GM23338 (cell line): ENCODE measurements around the gene DISP3. TPM values are rescaled to one million over a fixed set of nuclear protein-coding genes. Genes with fewer than 3 reads are reported as not detected.
A peak's percentile ranks its signal among the peaks of the same experiment; 100 is the strongest.

Experiments
- ATAC-seq: fragments of 200-7000 bp; cut with Tn5 transposase; 3 replicates; pipeline ENCODE4 v1.9.1; 2020
- DNase-seq: peaks from one replicate; pipeline ENCODE4 v3.0.0-alpha.2; 2015; ENCODE audit warnings: low spot score
- H2AFZ ChIP-seq: fragments of 200-600 bp; sonication (generic); 2 replicates; pipeline ENCODE4 v1.8.0; 2016; ENCODE audit warnings: antibody characterized with exemption, mild to moderate bottlenecking, moderate library complexity
- H3F3A ChIP-seq: fragments of 200-600 bp; sonication (generic); replicated peaks from 2 replicates; pipeline ENCODE4 v1.8.0; 2017; ENCODE audit warnings: antibody characterized with exemption, mixed run types, low read depth
- H3K27ac ChIP-seq: fragments of 200-600 bp; sonication (generic); 2 replicates; pipeline ENCODE4 v1.6.1; 2016; ENCODE audit warnings: low read depth
- H3K27me3 ChIP-seq: fragments of 200-600 bp; sonication (generic); 2 replicates; pipeline ENCODE4 v1.8.0; 2016; ENCODE audit warnings: mild to moderate bottlenecking, mixed run types, moderate library complexity; ENCODE audit not compliant: insufficient read depth
- H3K36me3 ChIP-seq: fragments of 200-600 bp; sonication (generic); 2 replicates; pipeline ENCODE4 v1.8.0; 2016; ENCODE audit warnings: mild to moderate bottlenecking; ENCODE audit not compliant: insufficient read depth
- H3K4me1 ChIP-seq: fragments of 200-600 bp; sonication (generic); 2 replicates; pipeline ENCODE4 v1.8.0; 2016; ENCODE audit warnings: mild to moderate bottlenecking, moderate library complexity; ENCODE audit not compliant: insufficient read depth
- H3K4me2 ChIP-seq: fragments of 200-600 bp; sonication (generic); 2 replicates; pipeline ENCODE4 v1.7.1; 2017; ENCODE audit warnings: mixed run types
- H3K4me3 ChIP-seq: fragments of 200-600 bp; sonication (generic); 2 replicates; pipeline ENCODE4 v1.6.1; 2016; ENCODE audit warnings: mixed run types
- H3K79me2 ChIP-seq: fragments of 200-600 bp; sonication (generic); replicated peaks from 2 replicates; pipeline ENCODE4 v1.8.0; 2017; ENCODE audit warnings: mild to moderate bottlenecking; ENCODE audit not compliant: insufficient read depth
- H3K9me2 ChIP-seq: fragments of 200-600 bp; sonication (generic); 2 replicates; pipeline ENCODE4 v1.8.0; 2017; ENCODE audit not compliant: insufficient read depth
- H4K20me1 ChIP-seq: fragments of 200-600 bp; sonication (generic); replicated peaks from 2 replicates; pipeline ENCODE4 v1.8.0; 2017; ENCODE audit warnings: mild to moderate bottlenecking; ENCODE audit not compliant: insufficient read depth
- H3K27ac Mint-ChIP-seq: 2 replicates; pipeline ENCODE4 v1.8.0; 2020; ENCODE audit warnings: inconsistent platforms, mild to moderate bottlenecking, moderate library complexity, mixed read lengths
- H3K27me3 Mint-ChIP-seq: 3 replicates; pipeline ENCODE4 v1.8.0; 2022; ENCODE audit warnings: low read depth, mild to moderate bottlenecking, moderate library complexity, mixed read lengths, inconsistent platforms; ENCODE audit not compliant: insufficient read depth, poor library complexity
- H3K36me3 Mint-ChIP-seq: 3 replicates; pipeline ENCODE4 v1.8.0; 2021; ENCODE audit warnings: low read depth, mild to moderate bottlenecking, inconsistent platforms, moderate library complexity, mixed read lengths
- H3K4me1 Mint-ChIP-seq: 3 replicates; pipeline ENCODE4 v1.8.0; 2020; ENCODE audit warnings: mild to moderate bottlenecking, inconsistent platforms, mixed read lengths
- H3K4me3 Mint-ChIP-seq: 3 replicates; pipeline ENCODE4 v1.8.0; 2021; ENCODE audit warnings: moderate library complexity, mild to moderate bottlenecking, inconsistent platforms, mixed read lengths
- H3K9me3 Mint-ChIP-seq: 3 replicates; pipeline ENCODE4 v1.8.0; 2020; ENCODE audit warnings: moderate library complexity, mild to moderate bottlenecking, inconsistent platforms, mixed read lengths
- CREB1 ChIP-seq: fragments of 250-450 bp; sonication (Bioruptor Pico); IDR thresholded peaks from 2 replicates; pipeline ENCODE4 v1.5.0; 2020; ENCODE audit warnings: low read depth, mild to moderate bottlenecking, moderate library complexity
- JUNB ChIP-seq: IDR thresholded peaks from one replicate; pipeline ENCODE4 v1.6.1; 2016; ENCODE audit warnings: antibody characterized with exemption; ENCODE audit not compliant: unreplicated experiment
- NANOG ChIP-seq: IDR thresholded peaks from 2 replicates; pipeline ENCODE4 v1.6.1; 2016; ENCODE audit warnings: antibody characterized with exemption, borderline replicate concordance
- POLR2AphosphoS5 ChIP-seq: IDR thresholded peaks from 2 replicates; pipeline ENCODE4 v1.6.1; 2016; ENCODE audit warnings: antibody characterized with exemption, low read depth
- long read RNA-seq: library from polyadenylated mRNA; unstranded; transcript quantifications from one replicate; pipeline ENCODE4 v2.0.0, GENCODE V29; 2020; ENCODE audit not compliant: unreplicated experiment
- polyA plus RNA-seq: library from polyadenylated mRNA; unstranded; fragments of >200 nt; fragmentation: Nextera tagmentation; extraction: Ambion mirVana; gene quantifications from 2 replicates; pipeline ENCODE4 v1.2.1, GENCODE V29; 2016
- total RNA-seq: library from RNA; depleted of rRNA; stranded (reverse); fragments of >200 nt; shearing (Covaris generic); gene quantifications from 2 replicates; pipeline ENCODE4 v1.2.3, GENCODE V29; 2014; rRNA removed
- TF ChIP-seq, protein P1 (sequence below), 2 experiments: fragments of 200-600 bp in 1 of 2; sonication (generic) in 1 of 2; conservative IDR thresholded peaks; 2 replicates each; pipeline versions ENCODE4 v1.5.1 to v1.6.1; 2016 to 2017; ENCODE audit warnings: antibody characterized with exemption in 2 of 2, low read depth in 2 of 2, mild to moderate bottlenecking in 2 of 2, moderate library complexity in 1 of 2
- TF ChIP-seq, protein P2 (sequence below): IDR thresholded peaks from one replicate; pipeline ENCODE4 v1.6.1; 2018; ENCODE audit warnings: antibody characterized with exemption; ENCODE audit not compliant: unreplicated experiment
- TF ChIP-seq, protein P3 (sequence below): IDR thresholded peaks from 2 replicates; pipeline ENCODE4 v1.6.1; 2016; ENCODE audit warnings: antibody characterized with exemption

DISP3 gene, protein sequence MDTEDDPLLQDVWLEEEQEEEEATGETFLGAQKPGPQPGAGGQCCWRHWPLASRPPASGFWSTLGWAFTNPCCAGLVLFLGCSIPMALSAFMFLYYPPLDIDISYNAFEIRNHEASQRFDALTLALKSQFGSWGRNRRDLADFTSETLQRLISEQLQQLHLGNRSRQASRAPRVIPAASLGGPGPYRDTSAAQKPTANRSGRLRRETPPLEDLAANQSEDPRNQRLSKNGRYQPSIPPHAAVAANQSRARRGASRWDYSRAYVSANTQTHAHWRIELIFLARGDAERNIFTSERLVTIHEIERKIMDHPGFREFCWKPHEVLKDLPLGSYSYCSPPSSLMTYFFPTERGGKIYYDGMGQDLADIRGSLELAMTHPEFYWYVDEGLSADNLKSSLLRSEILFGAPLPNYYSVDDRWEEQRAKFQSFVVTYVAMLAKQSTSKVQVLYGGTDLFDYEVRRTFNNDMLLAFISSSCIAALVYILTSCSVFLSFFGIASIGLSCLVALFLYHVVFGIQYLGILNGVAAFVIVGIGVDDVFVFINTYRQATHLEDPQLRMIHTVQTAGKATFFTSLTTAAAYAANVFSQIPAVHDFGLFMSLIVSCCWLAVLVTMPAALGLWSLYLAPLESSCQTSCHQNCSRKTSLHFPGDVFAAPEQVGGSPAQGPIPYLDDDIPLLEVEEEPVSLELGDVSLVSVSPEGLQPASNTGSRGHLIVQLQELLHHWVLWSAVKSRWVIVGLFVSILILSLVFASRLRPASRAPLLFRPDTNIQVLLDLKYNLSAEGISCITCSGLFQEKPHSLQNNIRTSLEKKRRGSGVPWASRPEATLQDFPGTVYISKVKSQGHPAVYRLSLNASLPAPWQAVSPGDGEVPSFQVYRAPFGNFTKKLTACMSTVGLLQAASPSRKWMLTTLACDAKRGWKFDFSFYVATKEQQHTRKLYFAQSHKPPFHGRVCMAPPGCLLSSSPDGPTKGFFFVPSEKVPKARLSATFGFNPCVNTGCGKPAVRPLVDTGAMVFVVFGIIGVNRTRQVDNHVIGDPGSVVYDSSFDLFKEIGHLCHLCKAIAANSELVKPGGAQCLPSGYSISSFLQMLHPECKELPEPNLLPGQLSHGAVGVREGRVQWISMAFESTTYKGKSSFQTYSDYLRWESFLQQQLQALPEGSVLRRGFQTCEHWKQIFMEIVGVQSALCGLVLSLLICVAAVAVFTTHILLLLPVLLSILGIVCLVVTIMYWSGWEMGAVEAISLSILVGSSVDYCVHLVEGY (N-terminal part only)
- total RNA-seq, result 7.8 and 11.1 TPM in 2 replicates
- polyA plus RNA-seq, result 3.2 and 3.9 TPM in 2 replicates
- long read RNA-seq, result 0 reads

DNA sequence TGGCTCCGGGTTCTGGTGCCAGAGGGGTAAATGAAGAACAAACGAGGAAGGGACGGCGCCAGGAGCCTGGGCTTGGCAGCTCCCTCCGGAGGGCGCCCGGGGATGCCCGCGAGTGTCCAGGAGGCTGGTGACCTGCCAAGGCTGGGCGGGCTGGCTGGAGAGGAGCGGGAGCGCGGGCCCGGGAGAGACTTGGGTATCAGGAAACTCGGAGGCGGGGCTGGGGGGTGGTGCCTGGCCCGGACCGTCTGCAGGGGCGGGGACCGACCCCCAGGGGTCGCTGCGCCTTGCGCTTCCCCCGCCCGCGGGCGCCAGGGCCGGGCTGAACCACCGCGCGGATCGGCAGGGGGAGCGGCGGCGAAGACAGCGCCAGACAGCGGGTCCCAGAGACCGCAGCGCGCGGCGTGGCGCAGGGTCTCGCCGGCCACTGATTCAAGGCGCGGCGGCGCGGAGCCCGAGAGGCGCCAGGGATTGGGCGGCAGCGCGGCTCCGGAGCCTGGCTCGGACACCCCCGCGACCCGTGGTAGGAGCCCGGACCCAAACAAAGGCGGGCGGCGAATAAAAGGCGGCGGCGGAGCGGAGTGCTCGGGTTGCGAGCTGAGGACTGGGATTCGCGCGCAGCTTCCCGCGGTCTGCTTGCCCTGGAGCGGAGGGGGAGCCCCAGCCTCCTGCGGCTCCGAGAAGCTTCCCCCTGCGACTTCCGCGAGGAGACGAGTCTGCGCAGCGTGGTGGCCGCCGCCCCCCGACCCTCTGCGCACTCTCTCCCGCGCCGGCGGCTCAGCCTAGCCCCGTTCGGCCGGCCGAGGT is at the start of gene DISP3:
TSS of gene DISP3 (plus strand) at position 585 of the 804 bp plus-strand sequence. CDS start 21,838 bp downstream, outside the sequence.
- Histone ChIP-seq H3K4me1 (peaks cover 4% of the 10 kb centered on the region), H3K9me2 (no peaks in the 10 kb centered on the region), H3K4me2 (peak within 1 kb of the TSS; percentile 88), H3K27me3 (peaks cover 27% of the 10 kb centered on the region), H2AFZ (peak within 1 kb of the TSS; percentile 81; the same call in 1 of the 2 replicates), H3K27ac (no peak within 1 kb of the TSS), H3K4me3 (peak within 1 kb of the TSS; percentile 90), H3K36me3 (no peaks in the 10 kb centered on the region; the same call in 1 of the 2 replicates), H3K79me2 (0 out of 2 replicates have a peak, but pooled peaks cover 4% of the 10 kb centered on the region), H4K20me1 (peaks cover 18% of the 10 kb centered on the region; the same call in 1 of the 2 replicates), H3F3A (no peaks in the 10 kb centered on the region)
- peak; percentile 83 for ATAC-seq
- peak; percentile 95 for DNase-seq
- peak within 1 kb of the TSS; percentile 84 for H3K4me3 Mint-ChIP-seq
- TF ChIP-seq JUNB (no peak), POLR2AphosphoS5 (peak; percentile 95), NANOG (no peak)
- TF ChIP-seq, protein P1, sequence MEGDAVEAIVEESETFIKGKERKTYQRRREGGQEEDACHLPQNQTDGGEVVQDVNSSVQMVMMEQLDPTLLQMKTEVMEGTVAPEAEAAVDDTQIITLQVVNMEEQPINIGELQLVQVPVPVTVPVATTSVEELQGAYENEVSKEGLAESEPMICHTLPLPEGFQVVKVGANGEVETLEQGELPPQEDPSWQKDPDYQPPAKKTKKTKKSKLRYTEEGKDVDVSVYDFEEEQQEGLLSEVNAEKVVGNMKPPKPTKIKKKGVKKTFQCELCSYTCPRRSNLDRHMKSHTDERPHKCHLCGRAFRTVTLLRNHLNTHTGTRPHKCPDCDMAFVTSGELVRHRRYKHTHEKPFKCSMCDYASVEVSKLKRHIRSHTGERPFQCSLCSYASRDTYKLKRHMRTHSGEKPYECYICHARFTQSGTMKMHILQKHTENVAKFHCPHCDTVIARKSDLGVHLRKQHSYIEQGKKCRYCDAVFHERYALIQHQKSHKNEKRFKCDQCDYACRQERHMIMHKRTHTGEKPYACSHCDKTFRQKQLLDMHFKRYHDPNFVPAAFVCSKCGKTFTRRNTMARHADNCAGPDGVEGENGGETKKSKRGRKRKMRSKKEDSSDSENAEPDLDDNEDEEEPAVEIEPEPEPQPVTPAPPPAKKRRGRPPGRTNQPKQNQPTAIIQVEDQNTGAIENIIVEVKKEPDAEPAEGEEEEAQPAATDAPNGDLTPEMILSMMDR (conservative IDR thresholded peaks at IDR 0.05; ENCODE audit: low read depth in 2 of 2), result peak; percentile 56 to 75; a peak in 3 of 4 replicates
- no peaks in the 10 kb centered on the region for H3K9me3 Mint-ChIP-seq
- peaks cover 22% of the 10 kb centered on the region for H3K27me3 Mint-ChIP-seq
- H3K27ac Mint-ChIP-seq, result no peak within 1 kb of the TSS
- H3K4me1 Mint-ChIP-seq, result peaks cover 11% of the 10 kb centered on the region
- H3K36me3 Mint-ChIP-seq, result no peaks in the 10 kb centered on the region; the same call in 2 of the 3 replicates

DNA sequence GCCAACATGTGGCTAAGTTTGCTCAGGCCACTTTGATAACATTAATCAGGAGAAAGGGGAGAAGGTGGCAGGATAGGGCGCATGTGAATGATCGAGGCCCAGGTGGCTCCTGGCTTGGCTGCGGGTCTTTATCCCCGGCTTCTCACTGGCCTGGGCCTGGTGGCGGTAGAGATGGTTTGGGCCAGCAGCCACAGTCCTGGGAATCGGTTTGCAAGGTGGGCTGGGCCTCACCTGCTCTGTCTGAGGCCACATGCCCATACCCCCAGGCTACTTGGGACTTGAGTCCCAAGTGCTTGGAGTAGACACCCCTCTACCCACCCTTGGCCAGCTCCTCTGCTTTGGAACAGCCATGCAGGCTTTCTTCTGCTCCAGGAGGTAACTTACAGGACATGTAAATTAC is 49.7 kb upstream of the DISP3 start:
- Mint-ChIP-seq H3K9me3 (no peaks in the 10 kb centered on the region), H3K27ac (no peak overlapping the region), H3K4me1 (peaks cover 13% of the 10 kb centered on the region), H3K27me3 (peaks cover 2% of the 10 kb centered on the region), H3K36me3 (no peaks in the 10 kb centered on the region), H3K4me3 (no peak overlapping the region)
- Histone ChIP-seq H3K4me2 (no peak overlapping the region), H4K20me1 (no peaks in the 10 kb centered on the region), H3F3A (no peaks in the 10 kb centered on the region), H3K27ac (no peak overlapping the region), H3K36me3 (no peaks in the 10 kb centered on the region), H3K9me2 (no peaks in the 10 kb centered on the region), H2AFZ (peak overlapping the region; percentile 80; the same call in 1 of the 2 replicates), H3K4me1 (no peaks in the 10 kb centered on the region), H3K27me3 (no peaks in the 10 kb centered on the region), H3K79me2 (no peaks in the 10 kb centered on the region), H3K4me3 (no peak overlapping the region)
- DNase-seq, result peak; percentile 27
- TF ChIP-seq CREB1 (CRISPR knock-in tag), result no peak
- TF ChIP-seq, protein P2, sequence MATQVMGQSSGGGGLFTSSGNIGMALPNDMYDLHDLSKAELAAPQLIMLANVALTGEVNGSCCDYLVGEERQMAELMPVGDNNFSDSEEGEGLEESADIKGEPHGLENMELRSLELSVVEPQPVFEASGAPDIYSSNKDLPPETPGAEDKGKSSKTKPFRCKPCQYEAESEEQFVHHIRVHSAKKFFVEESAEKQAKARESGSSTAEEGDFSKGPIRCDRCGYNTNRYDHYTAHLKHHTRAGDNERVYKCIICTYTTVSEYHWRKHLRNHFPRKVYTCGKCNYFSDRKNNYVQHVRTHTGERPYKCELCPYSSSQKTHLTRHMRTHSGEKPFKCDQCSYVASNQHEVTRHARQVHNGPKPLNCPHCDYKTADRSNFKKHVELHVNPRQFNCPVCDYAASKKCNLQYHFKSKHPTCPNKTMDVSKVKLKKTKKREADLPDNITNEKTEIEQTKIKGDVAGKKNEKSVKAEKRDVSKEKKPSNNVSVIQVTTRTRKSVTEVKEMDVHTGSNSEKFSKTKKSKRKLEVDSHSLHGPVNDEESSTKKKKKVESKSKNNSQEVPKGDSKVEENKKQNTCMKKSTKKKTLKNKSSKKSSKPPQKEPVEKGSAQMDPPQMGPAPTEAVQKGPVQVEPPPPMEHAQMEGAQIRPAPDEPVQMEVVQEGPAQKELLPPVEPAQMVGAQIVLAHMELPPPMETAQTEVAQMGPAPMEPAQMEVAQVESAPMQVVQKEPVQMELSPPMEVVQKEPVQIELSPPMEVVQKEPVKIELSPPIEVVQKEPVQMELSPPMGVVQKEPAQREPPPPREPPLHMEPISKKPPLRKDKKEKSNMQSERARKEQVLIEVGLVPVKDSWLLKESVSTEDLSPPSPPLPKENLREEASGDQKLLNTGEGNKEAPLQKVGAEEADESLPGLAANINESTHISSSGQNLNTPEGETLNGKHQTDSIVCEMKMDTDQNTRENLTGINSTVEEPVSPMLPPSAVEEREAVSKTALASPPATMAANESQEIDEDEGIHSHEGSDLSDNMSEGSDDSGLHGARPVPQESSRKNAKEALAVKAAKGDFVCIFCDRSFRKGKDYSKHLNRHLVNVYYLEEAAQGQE, result no peak
- TF ChIP-seq, protein P3, sequence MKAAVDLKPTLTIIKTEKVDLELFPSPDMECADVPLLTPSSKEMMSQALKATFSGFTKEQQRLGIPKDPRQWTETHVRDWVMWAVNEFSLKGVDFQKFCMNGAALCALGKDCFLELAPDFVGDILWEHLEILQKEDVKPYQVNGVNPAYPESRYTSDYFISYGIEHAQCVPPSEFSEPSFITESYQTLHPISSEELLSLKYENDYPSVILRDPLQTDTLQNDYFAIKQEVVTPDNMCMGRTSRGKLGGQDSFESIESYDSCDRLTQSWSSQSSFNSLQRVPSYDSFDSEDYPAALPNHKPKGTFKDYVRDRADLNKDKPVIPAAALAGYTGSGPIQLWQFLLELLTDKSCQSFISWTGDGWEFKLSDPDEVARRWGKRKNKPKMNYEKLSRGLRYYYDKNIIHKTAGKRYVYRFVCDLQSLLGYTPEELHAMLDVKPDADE, result no peak
- peak; percentile 71 for ATAC-seq
